ENCODE data around the gene CTPS2.

DNA sequence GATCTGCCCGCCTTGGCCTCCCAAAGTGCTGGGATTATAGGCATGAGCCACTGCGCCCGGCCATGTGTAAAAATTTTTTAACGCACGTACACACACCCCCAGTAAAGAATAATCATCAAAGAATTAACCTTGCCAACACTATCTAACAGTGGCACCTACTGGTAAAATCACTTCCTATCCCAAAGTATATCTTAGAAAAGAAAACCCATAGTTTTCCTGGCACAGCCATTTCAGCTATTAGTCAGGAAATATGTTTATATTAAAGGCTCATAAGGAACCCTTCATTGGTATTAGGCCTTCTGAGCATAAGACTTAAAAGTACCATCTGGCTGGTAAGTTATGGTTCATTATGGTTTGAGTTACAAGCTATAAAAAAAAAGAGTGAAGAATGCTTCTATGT is 48.4 kb downstream of the CTPS2 start:
- TF ChIP-seq EZH2 (IDR thresholded peaks at IDR 0.05) (no peak), EZH2phosphoT487 (IDR thresholded peaks at IDR 0.05) (no peak)
- TF ChIP-seq, protein P1, sequence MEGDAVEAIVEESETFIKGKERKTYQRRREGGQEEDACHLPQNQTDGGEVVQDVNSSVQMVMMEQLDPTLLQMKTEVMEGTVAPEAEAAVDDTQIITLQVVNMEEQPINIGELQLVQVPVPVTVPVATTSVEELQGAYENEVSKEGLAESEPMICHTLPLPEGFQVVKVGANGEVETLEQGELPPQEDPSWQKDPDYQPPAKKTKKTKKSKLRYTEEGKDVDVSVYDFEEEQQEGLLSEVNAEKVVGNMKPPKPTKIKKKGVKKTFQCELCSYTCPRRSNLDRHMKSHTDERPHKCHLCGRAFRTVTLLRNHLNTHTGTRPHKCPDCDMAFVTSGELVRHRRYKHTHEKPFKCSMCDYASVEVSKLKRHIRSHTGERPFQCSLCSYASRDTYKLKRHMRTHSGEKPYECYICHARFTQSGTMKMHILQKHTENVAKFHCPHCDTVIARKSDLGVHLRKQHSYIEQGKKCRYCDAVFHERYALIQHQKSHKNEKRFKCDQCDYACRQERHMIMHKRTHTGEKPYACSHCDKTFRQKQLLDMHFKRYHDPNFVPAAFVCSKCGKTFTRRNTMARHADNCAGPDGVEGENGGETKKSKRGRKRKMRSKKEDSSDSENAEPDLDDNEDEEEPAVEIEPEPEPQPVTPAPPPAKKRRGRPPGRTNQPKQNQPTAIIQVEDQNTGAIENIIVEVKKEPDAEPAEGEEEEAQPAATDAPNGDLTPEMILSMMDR (IDR thresholded peaks at IDR 0.05), result no peak

All from neural progenitor cell (in vitro differentiated cells).